H1 (cell line): ENCODE results near the gene GRM4. TPM values are rescaled to one million over a fixed set of nuclear protein-coding genes. Genes with fewer than 3 reads are reported as not detected.

ENCODE experiments used
- CTCF ChIA-PET: fragments of 300-600 bp; sonication (Branson Sonifier 250); formaldehyde crosslinking; loops from one replicate; lab custom pipeline; 2021; ENCODE audit not compliant: partially characterized antibody; lab: Charles Lee
- POLR2A ChIA-PET: fragments of 300-600 bp; sonication (Branson Sonifier 250); formaldehyde crosslinking; loops from one replicate; lab custom pipeline; 2021; ENCODE audit warnings: inconsistent platforms; ENCODE audit not compliant: partially characterized antibody; lab: Charles Lee
- DNase-seq, 2 experiments: peaks; one replicate each; pipeline versions ENCODE4 v3.0.0 to v3.0.0-alpha.2; 2010 to 2022; ENCODE audit warnings: low spot score in 2 of 2, low read depth in 1 of 2, mixed read lengths in 1 of 2
- FAIRE-seq: peaks from 2 replicates; lab custom pipeline; 2011; peaks lifted over from hg19 to GRCh38; lab: Jason Lieb, UNC
- H2AFZ ChIP-seq: 2 replicates; pipeline ENCODE4 v1.8.1; 2012; ENCODE audit warnings: low read length, inconsistent platforms
- H2AK5ac ChIP-seq: 2 replicates; pipeline ENCODE4 v1.6.1; 2013; ENCODE audit warnings: low read depth, low read length
- H2BK120ac ChIP-seq: replicated peaks from 2 replicates; pipeline ENCODE3; 2013; ENCODE audit warnings: low read depth, low read length, inconsistent platforms
- H2BK12ac ChIP-seq: 2 replicates; pipeline ENCODE4 v1.6.1; 2013; ENCODE audit warnings: low read depth, low read length
- H2BK15ac ChIP-seq: 2 replicates; pipeline ENCODE4 v1.6.1; 2013; ENCODE audit warnings: low read length
- H2BK20ac ChIP-seq: 2 replicates; pipeline ENCODE4 v1.6.1; 2013; ENCODE audit warnings: low read length
- H2BK5ac ChIP-seq: 2 replicates; pipeline ENCODE4 v1.6.1; 2013; ENCODE audit warnings: low read depth, low read length
- H3K14ac ChIP-seq: 2 replicates; pipeline ENCODE4 v1.6.1; 2013; ENCODE audit warnings: inconsistent platforms; ENCODE audit not compliant: insufficient read length
- H3K18ac ChIP-seq: 2 replicates; pipeline ENCODE4 v1.6.1; 2013; ENCODE audit warnings: low read length; ENCODE audit errors: extremely low read depth
- H3K23ac ChIP-seq: 2 replicates; pipeline ENCODE4 v1.6.1; 2013; ENCODE audit warnings: inconsistent platforms; ENCODE audit not compliant: insufficient read length
- H3K23me2 ChIP-seq: 2 replicates; pipeline ENCODE4 v1.6.1; 2013; ENCODE audit warnings: low read depth, low read length
- H3K27ac ChIP-seq: 2 replicates; pipeline ENCODE4 v1.6.1; 2011; ENCODE audit warnings: low read depth, low read length, inconsistent platforms
- H3K27me3 ChIP-seq, 4 experiments: replicated peaks in 1 of 4; 1 replicate in 1 of 4; 2 replicates in 3 of 4; pipeline versions ENCODE4 v1.6.1 to v1.8.1; 2011 to 2013; ENCODE audit warnings: low read length in 3 of 4, mild to moderate bottlenecking in 3 of 4, inconsistent platforms in 2 of 4, mixed read lengths in 2 of 4, moderate library complexity in 1 of 4; ENCODE audit not compliant: control insufficient read depth in 3 of 4, insufficient read depth in 3 of 4; ENCODE audit errors: extremely low read depth in 1 of 4
- H3K36me3 ChIP-seq, 4 experiments: 2 replicates each; pipeline versions ENCODE4 v1.6.1 to v1.8.1; 2011 to 2013; ENCODE audit warnings: mild to moderate bottlenecking in 4 of 4, low read length in 3 of 4, moderate library complexity in 2 of 4, control low read depth in 1 of 4, inconsistent platforms in 1 of 4; ENCODE audit not compliant: insufficient read depth in 4 of 4, control insufficient read depth in 2 of 4
- H3K4ac ChIP-seq: replicated peaks from 2 replicates; pipeline ENCODE3; 2013; ENCODE audit warnings: low read length, low read depth, mixed read lengths, inconsistent platforms; ENCODE audit not compliant: insufficient read length
- H3K4me1 ChIP-seq, 4 experiments: replicated peaks in 1 of 4; 1 replicate in 1 of 4; 2 replicates in 3 of 4; pipeline versions ENCODE4 v1.6.1 to v1.8.1; 2011 to 2013; ENCODE audit warnings: low read length in 3 of 4, inconsistent platforms in 2 of 4, mixed read lengths in 1 of 4; ENCODE audit not compliant: insufficient read depth in 4 of 4, control insufficient read depth in 3 of 4
- H3K4me2 ChIP-seq, 2 experiments: 2 replicates each; pipeline versions ENCODE4 v1.6.1 to v1.8.1; 2011 to 2013; ENCODE audit warnings: low read depth in 2 of 2, low read length in 2 of 2, control low read depth in 1 of 2, inconsistent platforms in 1 of 2, mild to moderate bottlenecking in 1 of 2; ENCODE audit not compliant: insufficient read depth in 1 of 2
- H3K4me3 ChIP-seq, 4 experiments: fragments of 200-600, 300-600 bp in 1 of 4; sonication (generic), shearing (Covaris generic), sonication (Bioruptor Twin) in 1 of 4; 2 replicates each; pipeline versions ENCODE4 v1.5.1 to v1.8.1; 2011 to 2016; ENCODE audit warnings: low read length in 4 of 4, low read depth in 3 of 4, control low read depth in 2 of 4, inconsistent platforms in 2 of 4, mild to moderate bottlenecking in 2 of 4, mixed read lengths in 1 of 4, moderate library complexity in 1 of 4; ENCODE audit not compliant: insufficient read depth in 2 of 4; ENCODE audit errors: extremely low read depth in 1 of 4
- H3K56ac ChIP-seq: replicated peaks from 2 replicates; pipeline ENCODE3; 2013; ENCODE audit warnings: low read depth, mild to moderate bottlenecking, mixed read lengths, low read length, inconsistent platforms; ENCODE audit not compliant: insufficient read length
- H3K79me1 ChIP-seq: 2 replicates; pipeline ENCODE4 v1.6.1; 2013; ENCODE audit warnings: low read depth, low read length, control low read depth
- H3K79me2 ChIP-seq, 2 experiments: 2 replicates each; pipeline versions ENCODE4 v1.6.1 to v1.8.1; 2012 to 2013; ENCODE audit warnings: low read length in 2 of 2, mild to moderate bottlenecking in 2 of 2, inconsistent platforms in 1 of 2; ENCODE audit not compliant: insufficient read depth in 2 of 2, control insufficient read depth in 1 of 2
- H3K9ac ChIP-seq, 4 experiments: replicated peaks in 1 of 4; 1 replicate in 1 of 4; 2 replicates in 3 of 4; pipeline versions ENCODE4 v1.6.1 to v1.8.1; 2011 to 2013; ENCODE audit warnings: low read depth in 3 of 4, low read length in 3 of 4, control low read depth in 2 of 4, mild to moderate bottlenecking in 2 of 4, moderate library complexity in 2 of 4, inconsistent platforms in 1 of 4; ENCODE audit errors: extremely low read depth in 1 of 4
- H3K9me3 ChIP-seq, 2 experiments: 2 replicates each; pipeline versions ENCODE4 v1.6.1 to v1.8.1; 2012 to 2013; ENCODE audit warnings: mild to moderate bottlenecking in 2 of 2, moderate library complexity in 2 of 2, control low read depth in 1 of 2, inconsistent platforms in 1 of 2, low read depth in 1 of 2, low read length in 1 of 2, mixed read lengths in 1 of 2; ENCODE audit not compliant: insufficient read depth in 2 of 2
- H4K20me1 ChIP-seq, 2 experiments: replicated peaks in 1 of 2; 2 replicates each; pipeline versions ENCODE3 to v1.8.1; 2011 to 2013; ENCODE audit warnings: inconsistent platforms in 2 of 2, low read length in 2 of 2, mild to moderate bottlenecking in 1 of 2; ENCODE audit not compliant: insufficient read depth in 2 of 2, control insufficient read depth in 1 of 2
- H4K5ac ChIP-seq: 2 replicates; pipeline ENCODE4 v1.6.1; 2013; ENCODE audit warnings: low read length, low read depth, mixed read lengths, inconsistent platforms; ENCODE audit not compliant: insufficient read length
- H4K8ac ChIP-seq: 2 replicates; pipeline ENCODE4 v1.8.0; 2013; ENCODE audit warnings: mild to moderate bottlenecking, moderate library complexity, low read length, inconsistent platforms; ENCODE audit not compliant: insufficient read depth; ENCODE audit errors: extremely low read depth
- H4K91ac ChIP-seq: replicated peaks from 2 replicates; pipeline ENCODE3; 2013; ENCODE audit warnings: low read length, mixed read lengths, inconsistent platforms; ENCODE audit not compliant: insufficient read length
- ASH2L ChIP-seq: fragments of 200-600, 300-600 bp; sonication (generic); IDR thresholded peaks from one replicate; pipeline ENCODE4 v1.7.1; 2017; ENCODE audit warnings: low read length
- ATF2 ChIP-seq: IDR thresholded peaks from 2 replicates; pipeline ENCODE4 v1.6.1; 2012; ENCODE audit warnings: low read length, inconsistent platforms
- CBX5 ChIP-seq: fragments of 300-800, 300-1000 bp; sonication (generic); IDR thresholded peaks from 2 replicates; pipeline ENCODE4 v1.7.1; 2016; ENCODE audit warnings: antibody characterized with exemption, low read length, low read depth
- CHD1 ChIP-seq: IDR thresholded peaks from 2 replicates; pipeline ENCODE4 v1.6.1; 2012; ENCODE audit warnings: low read depth, low read length, improper control_type of control experiment
- GABPA ChIP-seq: IDR thresholded peaks from 2 replicates; pipeline ENCODE4 v1.6.1; 2011; ENCODE audit warnings: mild to moderate bottlenecking, low read length, moderate library complexity, borderline replicate concordance; ENCODE audit not compliant: insufficient read depth
- JUN ChIP-seq: IDR thresholded peaks from 2 replicates; pipeline ENCODE4 v1.6.1; 2011; ENCODE audit warnings: low read depth, mild to moderate bottlenecking, improper control_type of control experiment, low read length
- KDM1A ChIP-seq: fragments of 200-600, 300-600 bp; sonication (generic); IDR thresholded peaks from 2 replicates; pipeline ENCODE4 v1.7.1; 2016; ENCODE audit warnings: mild to moderate bottlenecking, low read length, borderline replicate concordance
- KDM5A ChIP-seq: fragments of 200-600 bp; IDR thresholded peaks from 2 replicates; pipeline ENCODE4 v1.7.1; 2012; ENCODE audit warnings: mild to moderate bottlenecking, low read length, inconsistent platforms, mixed read lengths
- NRF1 ChIP-seq: IDR thresholded peaks from 2 replicates; pipeline ENCODE4 v1.6.1; 2011; ENCODE audit warnings: mild to moderate bottlenecking, low read depth, low read length, improper control_type of control experiment
- RXRA ChIP-seq: IDR thresholded peaks from 2 replicates; pipeline ENCODE4 v1.6.1; 2011; ENCODE audit warnings: low read depth, mild to moderate bottlenecking, low read length, moderate library complexity; ENCODE audit not compliant: insufficient read depth
- TBP ChIP-seq: IDR thresholded peaks from 2 replicates; pipeline ENCODE4 v1.6.1; 2011; ENCODE audit warnings: low read depth, low read length, improper control_type of control experiment
- WGBS, 2 experiments: shearing (Covaris generic) in 1 of 2; methylation state at CpG; one replicate each; pipeline versions ENCODE4 v1.1.6 to v1.1.7; 2013 to 2015; ENCODE audit warnings: low lambda C conversion rate in 2 of 2, mixed read lengths in 2 of 2, inconsistent platforms in 1 of 2, low coverage in 1 of 2, missing lambda C conversion rate in 1 of 2; ENCODE audit not compliant: insufficient replicate concordance in 2 of 2, insufficient coverage in 1 of 2, insufficient read length in 1 of 2; ENCODE audit errors: extremely low coverage in 1 of 2, missing lambda C conversion rate in 1 of 2; 5-methylcytosine and 5-hydroxymethylcytosine counted together
- polyA plus RNA-seq, 7 experiments: library from polyadenylated mRNA; depleted of rRNA in 3 of 7; stranded (reverse) in 5 of 7; unstranded in 2 of 7; fragments of >200 nt in 5 of 7; fragments of 200-250 nt in 2 of 7; gene quantifications; 1 replicate in 5 of 7; 2 replicates in 1 of 7; 4 replicates in 1 of 7; pipeline versions ENCODE4 v1.2.1 to v1.2.3, GENCODE V29; 2011 to 2013; ENCODE audit warnings: missing spikeins in 2 of 7, mixed read lengths in 2 of 7
- total RNA-seq: library from RNA; stranded (reverse); fragmentation: NEBNext Ultra II Directional; extraction: Animal tissue kit (Norgen Biotek cat#: 25700); gene quantifications from 2 replicates; pipeline ENCODE4 v1.2.1, GENCODE V29; 2021

The GRM4 gene
- total and polyA plus RNA-seq, 2 of the 8 experiments (the other 6 are each of a cell fraction or from before 2014, with no cell fraction given) = 19.6 to 21.5 TPM

- no peak for DNase-seq
- H3K79me1 ChIP-seq = no peaks in the 10 kb centered on the region
- H3K27me3 ChIP-seq = no peaks in the 10 kb centered on the region
- H2BK12ac ChIP-seq = no peak overlapping the region
- H2BK120ac ChIP-seq = no peak overlapping the region
- no peak overlapping the region for H3K9ac ChIP-seq
- H4K8ac ChIP-seq = no peak overlapping the region
- H3K23me2 ChIP-seq = peaks cover 8% of the 10 kb centered on the region; the same call in 1 of the 2 replicates
- no peak overlapping the region for H2AK5ac ChIP-seq
- no peak overlapping the region for H3K27ac ChIP-seq
- no peak overlapping the region for H4K5ac ChIP-seq
- no peak overlapping the region for H4K91ac ChIP-seq
- 83% methylated on average over 11 of the region's 13 CpGs; no CpG with 5 or more reads in 1 of the 2 experiments for WGBS, 2 experiments
- FAIRE-seq = no peak
- H4K20me1 ChIP-seq = peaks cover 2 to 12% of the 10 kb centered on the region in 2 experiments
- no peak overlapping the region for H3K4me3 ChIP-seq
- H3K23ac ChIP-seq = no peak overlapping the region
- H3K4ac ChIP-seq = no peak overlapping the region
- no peaks in the 10 kb centered on the region for H3K9me3 ChIP-seq
- no peak overlapping the region for H3K4me2 ChIP-seq
- no peak overlapping the region for H2AFZ ChIP-seq
- no peak overlapping the region for H3K56ac ChIP-seq
- H3K14ac ChIP-seq = no peak overlapping the region
- H3K4me1 ChIP-seq = peaks cover 0 to 13% (median 8%) of the 10 kb centered on the region in 4 experiments; a peak in 6 of 7 replicates
- POLR2A ChIA-PET = no interaction called here
- CTCF ChIA-PET = interaction anchor here (0.6 to 3.8 kb wide), 9 partner anchors 9 to 111 kb away, joined by 3 to 26 read pairs (median 4); no protein-coding TSS in a partner anchor
- no peaks in the 10 kb centered on the region for H3K79me2 ChIP-seq
- H3K18ac ChIP-seq = no peak overlapping the region
- H2BK20ac ChIP-seq = no peak overlapping the region
- H2BK5ac ChIP-seq = no peak overlapping the region
- no peak overlapping the region for H2BK15ac ChIP-seq
- H3K36me3 ChIP-seq = no peaks in the 10 kb centered on the region
- TF ChIP-seq GABPA (no peak), ASH2L (no peak), TBP (no peak), CHD1 (no peak), NRF1 (no peak), JUN (no peak), KDM5A (no peak), KDM1A (no peak), ATF2 (no peak), CBX5 (no peak), RXRA (no peak)
Measured at GRCh38 chr6:34044945-34045595, 100.8 kb downstream of the GRM4 start.
